GM18519 (cell line): ENCODE measurements around the gene ALDH1L2.
"Not testable (repeated sequence)": the region's sequence is repeated elsewhere in the genome, so short reads cannot be mapped to it uniquely, and the experiment has no call there.

ENCODE experiments used
- ATAC-seq: cut with Tn5 transposase; IDR thresholded peaks from one replicate; pipeline ENCODE4 v1.9.1; 2021; ENCODE audit warnings: mild to moderate bottlenecking, moderate library complexity; ENCODE audit not compliant: unreplicated experiment, low FRiP score

The ALDH1L2 gene

DNA sequence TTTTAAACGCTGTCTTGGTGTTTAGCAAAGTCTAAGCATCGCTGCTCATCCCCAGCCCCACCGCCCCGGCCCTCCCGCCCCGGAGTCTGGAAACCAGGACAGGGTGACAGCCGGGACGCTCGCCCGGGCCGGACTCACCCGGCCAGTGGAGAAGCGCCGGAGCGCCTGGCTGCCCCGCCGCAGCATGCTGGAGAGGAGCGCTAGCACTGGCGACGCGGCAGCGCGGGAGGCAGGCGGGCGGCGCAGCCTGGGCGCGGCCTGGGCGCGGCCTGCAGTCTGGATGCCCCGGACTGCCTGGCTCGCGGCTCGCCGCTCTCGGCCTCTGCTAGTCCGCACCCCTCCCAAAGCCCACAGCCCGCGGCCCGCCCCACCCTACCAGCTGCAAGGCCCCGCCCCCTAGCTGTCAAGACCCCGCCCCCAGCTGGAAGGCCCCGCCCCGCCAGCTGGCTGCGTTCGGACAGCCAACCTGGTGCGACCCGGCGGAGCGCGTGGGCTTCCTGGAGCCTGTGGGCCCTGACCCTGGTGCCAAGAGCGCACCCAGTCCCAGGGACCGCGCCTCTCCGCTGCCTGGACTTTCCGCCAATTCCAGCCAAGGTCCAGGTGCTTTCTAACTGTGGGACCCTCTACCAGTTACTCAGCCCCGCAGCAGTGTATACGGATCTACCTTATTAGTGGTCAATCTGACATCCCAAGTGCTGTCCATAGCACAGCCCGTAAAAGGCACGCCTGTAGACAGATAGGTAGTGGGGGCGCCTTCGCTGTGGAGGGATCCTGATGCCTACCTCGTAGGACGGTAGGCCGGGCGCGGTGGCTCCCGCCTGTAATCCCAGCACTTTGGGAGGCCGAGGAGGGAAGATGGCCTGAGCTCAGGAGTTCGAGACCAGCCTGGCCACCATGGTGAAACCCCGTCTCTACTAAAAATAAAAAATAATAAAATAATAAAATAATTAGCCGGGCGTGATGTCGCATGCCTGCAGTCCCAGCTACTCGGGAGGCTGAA is at the start of gene ALDH1L2:
Gene ALDH1L2 (minus strand): TSS at position 208 of the 1,000 bp plus-strand sequence. CDS start 22 bp downstream, at position 186.
- ATAC-seq, result peak; percentile 44

DNA sequence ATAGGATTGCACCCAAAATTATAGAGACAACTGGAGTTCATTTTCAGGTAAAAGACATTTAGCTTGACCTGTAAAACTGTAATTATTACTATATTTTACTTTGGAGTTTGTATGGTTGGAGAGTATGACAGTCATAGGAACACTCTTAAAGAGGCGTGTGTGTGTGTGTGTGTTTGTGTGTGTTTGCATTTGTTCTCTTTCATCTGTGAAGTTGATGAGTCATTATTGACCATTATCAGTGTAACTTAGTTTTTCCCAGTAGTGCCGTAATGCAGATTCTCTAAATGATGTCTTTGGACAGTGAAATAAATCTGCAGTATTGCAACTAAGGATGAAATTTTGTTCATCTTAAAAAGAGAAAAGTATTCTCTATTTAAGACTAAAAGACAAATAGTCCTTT is 36.3 kb upstream of the ALDH1L2 start:
- no peak for ATAC-seq

- no peak for ATAC-seq
These were observed 32.7 kb upstream of the ALDH1L2 start for GRCh38 chr12:105116969-105117368.

DNA sequence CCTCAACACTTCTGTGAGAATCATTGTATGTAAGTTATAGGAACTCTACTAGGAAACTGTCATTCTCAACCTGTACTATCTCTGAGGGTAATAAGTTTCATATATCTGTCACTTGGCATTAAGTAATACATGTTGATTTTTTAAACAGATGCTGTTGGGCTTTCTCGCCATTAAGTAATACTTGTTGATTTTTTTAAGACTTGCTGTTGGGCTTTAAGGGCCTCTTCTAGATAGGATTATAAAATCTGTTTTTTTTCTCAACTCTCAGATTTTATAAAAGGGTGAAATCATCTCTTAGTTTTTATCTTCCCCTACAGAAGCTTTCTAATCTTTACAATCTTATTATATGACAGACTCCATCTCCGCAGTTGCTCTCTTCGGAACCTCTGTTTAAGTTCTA is 28.8 kb upstream of the ALDH1L2 start:
- no peak for ATAC-seq

DNA sequence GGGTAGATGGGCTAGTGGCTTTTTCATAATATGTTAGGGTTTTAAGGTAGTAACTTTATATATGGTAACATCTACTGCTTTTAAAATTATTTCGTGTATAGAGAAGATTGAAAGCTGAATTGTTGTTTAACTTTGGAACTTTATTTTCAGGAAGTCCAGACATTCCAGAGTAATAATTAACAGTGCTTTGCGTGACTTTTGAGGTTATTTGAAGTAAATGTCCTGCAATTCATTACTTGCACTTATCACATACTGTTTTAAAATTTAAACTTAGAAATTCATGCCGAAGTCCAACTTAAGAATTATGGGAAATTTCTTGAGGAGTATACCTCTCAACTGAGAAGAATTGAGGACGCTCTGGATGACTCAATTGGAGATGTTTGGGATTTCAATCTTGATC is 26.6 kb upstream of the ALDH1L2 start:
- no peak for ATAC-seq

DNA sequence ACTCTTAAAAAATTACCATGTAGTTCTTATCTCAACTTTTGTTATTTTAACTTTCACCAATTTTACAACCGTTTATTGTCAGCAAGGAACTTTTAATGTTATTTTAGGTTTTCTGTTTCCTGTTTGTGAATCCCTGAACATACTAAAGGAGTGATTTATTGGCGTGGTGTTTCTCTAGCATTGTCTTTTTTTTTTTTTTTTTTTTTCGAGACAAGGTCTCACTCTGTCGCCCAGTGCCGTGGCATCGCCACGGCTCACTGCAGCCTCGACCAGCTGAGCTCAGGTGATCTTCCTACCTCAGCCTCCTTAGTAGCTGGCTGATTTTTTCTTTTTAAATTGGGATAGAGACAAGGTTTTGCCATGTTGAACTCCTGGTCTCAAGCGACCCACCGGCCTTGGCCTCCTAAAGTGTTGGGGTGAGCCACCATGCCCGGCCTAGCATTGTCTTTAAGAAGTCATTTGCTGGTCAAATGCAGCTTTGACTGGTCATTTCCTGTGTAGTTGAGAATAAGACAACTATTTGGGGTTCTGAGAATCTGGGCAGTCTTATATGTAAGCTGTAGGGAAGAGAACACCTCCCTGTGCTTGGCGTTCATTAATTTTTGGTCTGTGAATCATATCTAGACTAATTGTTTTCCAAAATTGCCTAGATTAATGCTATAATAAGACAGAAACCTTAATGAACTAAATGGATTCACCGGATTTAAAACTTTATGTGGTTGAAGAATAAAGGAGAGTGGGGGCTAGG is 25.4 kb upstream of the ALDH1L2 start:
- no peak for ATAC-seq

GRCh38 chr12:105107494-105108371 is 23.5 kb upstream of the ALDH1L2 start, which contains the start of gene WASHC4:
WASHC4 (plus strand) TSS chr12:105107731; CDS start chr12:105107801, 70 bp downstream.
- ATAC-seq, result peak; percentile 78

DNA sequence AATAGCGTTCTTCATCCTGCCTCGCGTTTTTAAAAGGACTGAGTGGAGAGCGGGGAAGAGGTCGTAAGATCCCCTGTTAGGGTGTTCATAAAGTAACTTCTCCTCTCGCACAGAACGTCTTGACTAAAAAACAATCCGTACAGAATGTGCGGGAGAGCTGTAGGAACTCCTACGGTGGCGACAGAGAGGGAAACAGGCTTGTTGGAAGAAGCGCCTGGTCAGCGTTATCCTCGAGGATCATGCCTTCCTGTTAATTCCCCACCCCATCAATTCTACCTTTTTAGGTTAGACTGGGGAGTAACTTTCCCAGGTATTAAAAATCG is 22.9 kb upstream of the ALDH1L2 start:
- no peak for ATAC-seq

- no peak for ATAC-seq
These were observed 22.4 kb upstream of the ALDH1L2 start for GRCh38 chr12:105106621-105107020.

GRCh38 chr12:105104762-105105161 is 20.5 kb upstream of the ALDH1L2 start:
- no peak for ATAC-seq

DNA sequence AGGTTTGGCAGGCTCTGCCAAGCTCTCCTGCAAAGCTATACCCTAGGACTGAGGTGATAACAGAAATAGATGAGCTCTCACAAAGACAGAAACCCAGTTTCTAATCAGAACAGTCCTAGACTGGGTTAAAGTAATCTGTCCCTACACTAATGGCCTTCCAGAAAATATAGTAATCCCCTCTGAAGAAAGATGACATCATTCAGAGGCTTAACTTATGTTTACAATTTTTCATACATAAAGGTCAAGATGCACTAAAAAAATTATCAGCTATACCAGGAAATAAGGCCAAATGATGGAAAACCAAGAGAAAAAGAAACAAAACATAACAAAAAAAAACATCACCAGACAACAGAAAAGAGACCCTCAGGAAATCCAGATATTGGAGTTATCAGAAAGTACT is 18.4 kb upstream of the ALDH1L2 start:
- no peak for ATAC-seq

DNA sequence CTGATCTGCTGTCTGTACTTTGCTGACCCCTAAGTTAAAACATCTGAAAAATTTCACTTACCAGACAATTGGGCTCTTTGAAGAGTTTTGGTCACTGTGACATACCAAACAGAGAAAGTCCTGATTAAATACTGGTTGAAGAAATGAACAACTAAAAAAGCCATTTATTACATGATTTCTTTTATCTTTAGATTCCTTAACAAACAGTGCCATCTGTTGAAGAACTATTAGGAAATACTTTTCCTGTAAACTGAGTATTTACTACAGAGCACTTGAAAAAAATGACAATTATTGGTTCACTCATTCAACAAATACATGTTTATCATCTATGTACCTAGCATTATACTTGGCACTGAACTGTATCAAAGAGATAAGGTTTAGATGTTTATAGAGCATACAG is 16.7 kb upstream of the ALDH1L2 start:
- ATAC-seq, result no peak

GRCh38 chr12:105100207-105100985 is 16.1 kb upstream of the ALDH1L2 start:
- no peak for ATAC-seq

- no peak for ATAC-seq
These were observed 15.1 kb upstream of the ALDH1L2 start for GRCh38 chr12:105099356-105099755.

DNA sequence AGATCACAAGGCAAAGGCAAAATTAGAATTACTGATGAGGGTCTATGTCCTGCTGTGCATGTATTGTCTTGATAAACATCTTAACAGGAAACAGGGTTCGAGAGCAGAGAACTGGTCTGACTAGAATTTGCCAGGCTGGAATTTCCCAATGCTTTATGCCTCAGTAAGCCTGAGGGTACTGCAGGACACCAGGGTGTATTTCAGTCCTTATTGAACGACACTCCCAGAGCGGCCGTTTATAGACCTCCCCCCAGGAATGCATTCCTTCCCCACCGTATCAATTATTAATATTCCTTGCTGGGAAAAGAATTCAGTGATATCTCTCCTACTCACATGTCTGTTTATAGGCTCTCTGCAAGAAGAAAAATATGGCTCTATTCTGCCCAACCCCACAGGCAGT is 11.1 kb upstream of the ALDH1L2 start:
- not testable (repeated sequence) for ATAC-seq

DNA sequence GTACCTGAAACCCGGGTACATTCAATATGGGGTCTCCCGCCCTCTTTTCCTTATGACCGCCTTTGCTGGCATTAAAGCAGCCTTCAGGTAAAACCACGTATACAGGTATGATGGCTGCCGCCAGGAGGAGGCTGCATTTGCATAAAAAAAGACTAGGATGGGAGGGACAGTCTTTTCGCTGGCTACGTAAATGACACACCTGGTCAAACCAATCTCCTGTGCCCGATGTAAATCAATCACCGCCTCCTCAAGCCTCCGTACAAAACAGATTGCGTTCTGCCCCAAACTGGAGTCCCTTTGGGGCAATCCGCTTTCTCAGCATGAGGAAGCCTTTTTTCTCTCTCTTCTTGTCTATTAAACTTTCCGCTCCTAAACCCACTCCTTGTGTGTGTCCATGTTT is 8.1 kb upstream of the ALDH1L2 start:
- no peak for ATAC-seq

DNA sequence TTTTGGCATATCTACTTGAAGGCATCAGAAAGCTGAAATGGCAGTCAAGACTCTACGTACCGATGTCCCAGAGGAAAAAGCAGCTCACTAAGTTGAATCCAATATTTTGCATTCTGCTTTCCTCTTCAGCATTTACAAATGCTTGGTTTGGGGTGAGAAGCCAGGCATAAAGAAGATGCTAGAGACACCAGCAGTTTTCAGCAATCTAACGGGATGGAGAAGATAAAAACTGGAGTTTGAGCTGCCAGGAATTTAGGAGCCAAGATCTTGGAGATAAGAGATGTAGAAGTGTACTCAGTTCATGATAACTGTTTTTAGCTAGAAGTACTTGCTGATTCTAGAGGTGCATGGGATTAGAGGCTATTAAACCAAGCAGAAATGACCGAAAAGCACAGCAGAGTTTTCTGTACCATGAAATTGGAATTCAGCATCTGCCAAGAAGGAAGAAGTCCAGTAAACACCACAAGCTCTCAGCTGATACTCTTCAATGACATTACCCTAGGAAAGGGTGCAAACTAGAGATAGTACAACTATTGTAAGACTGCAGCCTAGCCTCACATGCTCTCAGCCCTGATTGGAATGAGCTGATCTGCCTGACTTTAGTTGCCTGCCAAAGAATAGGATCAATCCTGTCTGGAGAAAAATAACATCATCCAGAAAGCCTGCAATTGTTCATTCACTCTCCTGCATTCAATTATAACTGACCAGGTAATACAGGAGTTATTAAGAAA is 7.4 kb upstream of the ALDH1L2 start:
- no peak for ATAC-seq

DNA sequence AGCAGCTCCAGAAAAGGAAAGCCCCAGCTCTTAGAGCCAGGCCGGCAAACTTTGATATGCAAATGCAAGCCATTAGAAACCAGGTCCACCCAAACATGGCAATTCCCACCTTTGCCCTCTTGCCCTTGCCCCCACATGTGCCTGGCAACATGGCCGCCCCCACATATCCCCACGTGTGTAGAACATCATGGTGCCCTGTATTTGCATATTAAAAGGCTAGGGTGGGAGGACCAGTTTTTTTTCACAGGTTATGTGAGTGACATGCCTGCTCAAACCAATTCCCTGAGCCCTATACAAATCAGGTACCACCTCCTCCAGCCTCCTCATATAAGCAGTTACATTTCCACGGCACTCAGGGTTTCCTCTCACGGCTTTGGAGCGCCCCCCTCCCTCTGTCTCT is 6.1 kb upstream of the ALDH1L2 start:
- ATAC-seq, result no peak

DNA sequence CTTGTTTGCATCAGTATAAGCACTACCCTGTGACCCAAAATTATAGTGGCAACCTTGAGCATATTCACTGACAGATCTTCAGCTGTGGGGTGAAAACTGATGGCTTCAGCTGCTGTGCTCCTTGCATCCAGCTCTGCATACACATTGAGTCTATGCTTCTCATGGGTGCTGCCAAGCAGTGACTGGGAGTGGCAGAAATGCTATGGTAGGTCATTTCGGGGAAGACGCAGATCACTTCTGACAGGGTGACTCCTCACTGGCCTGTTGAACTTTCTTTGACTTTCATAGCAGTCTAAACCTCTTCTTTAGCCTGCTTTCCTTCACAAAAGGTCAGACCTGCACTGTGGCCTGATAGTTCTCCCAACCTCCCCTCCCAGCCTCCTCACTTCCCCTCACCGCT is 5.6 kb upstream of the ALDH1L2 start:
- no peak for ATAC-seq
